ENCODE results near the gene CHRNA4.

Gene CHRNA4

GRCh38 chr20:63396300-63396699 is 35.2 kb upstream of the CHRNA4 start:
- Histone ChIP-seq H3K79me2 (ENCODE audit: control insufficient read depth, insufficient read depth, low read length, unreplicated experiment) (no peaks in the 10 kb centered on the region), H3K4me1 (ENCODE audit: control insufficient read depth, insufficient read depth, low read length, unreplicated experiment) (no peaks in the 10 kb centered on the region), H3K4me3 (ENCODE audit: low read depth, low read length) (no peak overlapping the region), H3K27me3 (ENCODE audit: insufficient read depth, low read length) (peaks cover 4% of the 10 kb centered on the region; the same call in 1 of the 2 replicates), H2AFZ (ENCODE audit: low read length, unreplicated experiment) (no peak overlapping the region), H3K27ac (ENCODE audit: low read depth, low read length) (no peak overlapping the region), H3K36me3 (ENCODE audit: insufficient read depth, low read length) (no peaks in the 10 kb centered on the region)

DNA sequence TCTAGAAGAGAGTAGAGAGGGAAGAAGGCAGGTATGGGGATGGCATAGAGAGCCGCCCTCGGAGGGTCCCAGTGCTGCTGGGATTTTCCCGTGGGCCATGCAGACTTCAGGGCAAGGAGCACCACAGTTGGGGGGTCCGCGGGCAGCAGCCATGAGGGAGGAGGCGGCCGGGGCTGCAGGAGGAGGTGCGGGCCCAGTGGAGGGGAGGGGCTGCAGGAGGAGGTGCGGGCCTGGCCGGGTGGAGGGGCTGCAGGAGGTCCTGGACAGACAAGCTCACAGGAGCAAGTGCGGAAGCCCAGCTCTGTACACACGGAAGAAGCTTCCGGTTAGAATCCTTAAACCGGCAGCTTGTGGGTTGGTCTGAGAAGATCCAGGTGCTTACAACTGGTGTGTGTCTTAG is 34.6 kb upstream of the CHRNA4 start:
- Histone ChIP-seq H3K27me3 (ENCODE audit: insufficient read depth, low read length) (peaks cover 4% of the 10 kb centered on the region; the same call in 1 of the 2 replicates), H3K36me3 (ENCODE audit: insufficient read depth, low read length) (no peaks in the 10 kb centered on the region), H3K79me2 (ENCODE audit: control insufficient read depth, insufficient read depth, low read length, unreplicated experiment) (no peaks in the 10 kb centered on the region), H2AFZ (ENCODE audit: low read length, unreplicated experiment) (no peak overlapping the region), H3K4me1 (ENCODE audit: control insufficient read depth, insufficient read depth, low read length, unreplicated experiment) (no peaks in the 10 kb centered on the region), H3K27ac (ENCODE audit: low read depth, low read length) (no peak overlapping the region), H3K4me3 (ENCODE audit: low read depth, low read length) (no peak overlapping the region)

DNA sequence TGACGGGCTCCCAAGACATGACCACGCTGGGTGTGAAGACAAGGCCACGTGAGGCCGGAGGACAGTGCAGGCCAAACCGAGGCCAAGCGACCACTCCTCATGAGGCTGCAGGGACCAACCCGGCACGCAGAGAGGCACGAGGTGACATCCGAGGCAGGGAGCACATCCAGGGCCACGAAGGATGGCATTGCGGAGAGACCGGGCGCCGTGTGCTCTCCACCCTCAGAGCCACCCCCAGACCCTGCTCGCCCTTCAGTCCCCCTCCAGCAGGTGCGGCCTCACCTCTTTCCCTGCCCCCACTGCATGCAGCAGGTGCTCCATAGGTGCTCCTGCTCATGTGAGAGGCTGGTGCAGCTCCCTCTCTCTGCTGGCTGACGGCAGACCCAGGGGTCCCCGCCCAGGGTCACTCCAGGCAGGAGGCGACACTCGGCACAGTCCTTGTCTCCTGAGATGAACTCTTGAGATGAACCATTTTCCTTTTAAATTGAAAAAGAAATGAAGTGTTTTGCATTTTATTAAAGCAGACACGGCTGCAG is 33.8 kb upstream of the CHRNA4 start:
- Histone ChIP-seq H3K27ac (ENCODE audit: low read depth, low read length) (no peak overlapping the region), H3K4me1 (ENCODE audit: control insufficient read depth, insufficient read depth, low read length, unreplicated experiment) (no peaks in the 10 kb centered on the region), H2AFZ (ENCODE audit: low read length, unreplicated experiment) (no peak overlapping the region), H3K79me2 (ENCODE audit: control insufficient read depth, insufficient read depth, low read length, unreplicated experiment) (no peaks in the 10 kb centered on the region), H3K27me3 (ENCODE audit: insufficient read depth, low read length) (peaks cover 4% of the 10 kb centered on the region; the same call in 1 of the 2 replicates), H3K4me3 (ENCODE audit: low read depth, low read length) (no peak overlapping the region), H3K36me3 (ENCODE audit: insufficient read depth, low read length) (no peaks in the 10 kb centered on the region)

DNA sequence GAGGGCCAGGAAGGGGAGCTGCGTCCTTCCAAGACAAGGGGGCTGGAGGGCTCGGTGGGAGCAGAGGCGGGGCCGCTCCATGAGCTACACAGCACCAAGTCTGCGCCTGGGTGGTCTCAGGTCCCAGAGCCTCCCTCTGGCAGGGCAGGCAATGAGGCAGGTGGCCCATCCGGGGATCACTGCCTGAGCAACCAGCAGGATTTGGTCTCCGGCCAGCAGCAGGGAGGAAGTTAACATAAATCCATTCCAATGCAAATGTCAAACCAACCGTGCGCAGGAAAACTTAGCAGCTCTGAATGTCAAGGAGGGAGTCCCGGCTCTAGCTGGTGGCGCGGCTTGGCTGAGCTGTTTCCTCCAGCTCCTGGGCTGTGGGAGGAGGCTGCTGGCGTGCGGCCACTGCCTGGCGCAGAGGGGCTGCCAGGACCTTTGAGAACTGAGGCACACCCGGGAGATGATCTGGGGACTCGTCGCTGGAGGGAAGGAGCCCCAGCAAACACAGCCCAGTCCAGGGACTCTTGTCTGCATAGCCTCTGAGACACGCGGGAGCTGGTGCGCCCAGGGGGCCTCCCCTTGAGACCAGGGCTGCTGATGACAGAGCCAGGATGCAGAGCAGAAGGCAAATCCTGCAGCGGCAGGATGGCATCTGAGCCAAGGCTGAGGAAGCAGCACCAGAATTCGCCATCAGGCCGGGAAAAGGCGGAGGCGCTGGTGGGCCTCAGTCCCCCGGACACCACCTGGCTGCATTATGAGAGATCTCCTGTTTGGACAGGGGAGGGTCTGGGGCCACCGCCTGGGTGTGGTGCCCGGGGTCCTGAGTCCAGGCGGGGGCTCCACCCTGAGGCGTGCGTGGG is 33.1 kb upstream of the CHRNA4 start:
- Histone ChIP-seq H3K27me3 (ENCODE audit: insufficient read depth, low read length) (peaks cover 7% of the 10 kb centered on the region; the same call in 1 of the 2 replicates), H3K79me2 (ENCODE audit: control insufficient read depth, insufficient read depth, low read length, unreplicated experiment) (no peaks in the 10 kb centered on the region), H3K36me3 (ENCODE audit: insufficient read depth, low read length) (no peaks in the 10 kb centered on the region), H3K4me1 (ENCODE audit: control insufficient read depth, insufficient read depth, low read length, unreplicated experiment) (no peaks in the 10 kb centered on the region), H3K4me3 (ENCODE audit: low read depth, low read length) (no peak overlapping the region), H3K27ac (ENCODE audit: low read depth, low read length) (no peak overlapping the region), H2AFZ (ENCODE audit: low read length, unreplicated experiment) (no peak overlapping the region)

- Histone ChIP-seq H3K36me3 (ENCODE audit: insufficient read depth, low read length) (no peaks in the 10 kb centered on the region), H2AFZ (ENCODE audit: low read length, unreplicated experiment) (no peak overlapping the region), H3K4me1 (ENCODE audit: control insufficient read depth, insufficient read depth, low read length, unreplicated experiment) (no peaks in the 10 kb centered on the region), H3K27me3 (ENCODE audit: insufficient read depth, low read length) (peaks cover 8% of the 10 kb centered on the region; the same call in 1 of the 2 replicates), H3K79me2 (ENCODE audit: control insufficient read depth, insufficient read depth, low read length, unreplicated experiment) (no peaks in the 10 kb centered on the region), H3K4me3 (ENCODE audit: low read depth, low read length) (no peak overlapping the region), H3K27ac (ENCODE audit: low read depth, low read length) (no peak overlapping the region)
Measured at GRCh38 chr20:63393566-63393965, 32.4 kb upstream of the CHRNA4 start.

- no peak overlapping the region for H3K27ac ChIP-seq (ENCODE audit: low read depth, low read length)
- H3K4me3 ChIP-seq (ENCODE audit: low read depth, low read length) = no peak overlapping the region
- no peaks in the 10 kb centered on the region for H3K36me3 ChIP-seq (ENCODE audit: insufficient read depth, low read length)
- no peaks in the 10 kb centered on the region for H3K79me2 ChIP-seq (ENCODE audit: control insufficient read depth, insufficient read depth, low read length, unreplicated experiment)
- H3K4me1 ChIP-seq (ENCODE audit: control insufficient read depth, insufficient read depth, low read length, unreplicated experiment) = no peaks in the 10 kb centered on the region
- peaks cover 8% of the 10 kb centered on the region; the same call in 1 of the 2 replicates for H3K27me3 ChIP-seq (ENCODE audit: insufficient read depth, low read length)
- no peak overlapping the region for H2AFZ ChIP-seq (ENCODE audit: low read length, unreplicated experiment)
Measured at GRCh38 chr20:63392465-63393365, 31.6 kb upstream of the CHRNA4 start.

DNA sequence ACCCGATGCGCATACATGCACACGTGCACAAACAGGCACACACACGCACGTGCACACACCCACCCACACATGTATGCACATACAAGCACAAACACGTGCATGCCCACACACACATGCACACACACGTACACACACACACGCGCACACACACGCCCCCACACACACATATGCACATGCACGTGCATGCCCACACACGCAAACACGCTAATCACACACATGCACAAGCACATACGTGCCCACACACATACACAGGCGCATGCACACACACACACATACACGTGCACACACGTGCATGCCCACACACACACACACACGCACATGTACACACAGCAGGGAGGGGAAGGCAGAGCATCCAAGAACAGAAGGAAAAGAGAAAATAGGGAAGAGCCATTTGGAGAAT is 26.8 kb upstream of the CHRNA4 start:
- H3K27me3 ChIP-seq (ENCODE audit: insufficient read depth, low read length) = peaks cover 11% of the 10 kb centered on the region; the same call in 1 of the 2 replicates
- H2AFZ ChIP-seq (ENCODE audit: low read length, unreplicated experiment) = no peak overlapping the region
- no peaks in the 10 kb centered on the region for H3K4me1 ChIP-seq (ENCODE audit: control insufficient read depth, insufficient read depth, low read length, unreplicated experiment)
- no peaks in the 10 kb centered on the region for H3K36me3 ChIP-seq (ENCODE audit: insufficient read depth, low read length)
- H3K27ac ChIP-seq (ENCODE audit: low read depth, low read length) = no peak overlapping the region
- no peak overlapping the region for H3K4me3 ChIP-seq (ENCODE audit: low read depth, low read length)
- H3K79me2 ChIP-seq (ENCODE audit: control insufficient read depth, insufficient read depth, low read length, unreplicated experiment) = no peaks in the 10 kb centered on the region

GRCh38 chr20:63387393-63387792 is 26.2 kb upstream of the CHRNA4 start:
- Histone ChIP-seq H3K27ac (ENCODE audit: low read depth, low read length) (no peak overlapping the region), H3K79me2 (ENCODE audit: control insufficient read depth, insufficient read depth, low read length, unreplicated experiment) (no peaks in the 10 kb centered on the region), H3K4me1 (ENCODE audit: control insufficient read depth, insufficient read depth, low read length, unreplicated experiment) (no peaks in the 10 kb centered on the region), H3K27me3 (ENCODE audit: insufficient read depth, low read length) (peaks cover 11% of the 10 kb centered on the region; the same call in 1 of the 2 replicates), H3K36me3 (ENCODE audit: insufficient read depth, low read length) (no peaks in the 10 kb centered on the region), H3K4me3 (ENCODE audit: low read depth, low read length) (no peak overlapping the region), H2AFZ (ENCODE audit: low read length, unreplicated experiment) (no peak overlapping the region)

DNA sequence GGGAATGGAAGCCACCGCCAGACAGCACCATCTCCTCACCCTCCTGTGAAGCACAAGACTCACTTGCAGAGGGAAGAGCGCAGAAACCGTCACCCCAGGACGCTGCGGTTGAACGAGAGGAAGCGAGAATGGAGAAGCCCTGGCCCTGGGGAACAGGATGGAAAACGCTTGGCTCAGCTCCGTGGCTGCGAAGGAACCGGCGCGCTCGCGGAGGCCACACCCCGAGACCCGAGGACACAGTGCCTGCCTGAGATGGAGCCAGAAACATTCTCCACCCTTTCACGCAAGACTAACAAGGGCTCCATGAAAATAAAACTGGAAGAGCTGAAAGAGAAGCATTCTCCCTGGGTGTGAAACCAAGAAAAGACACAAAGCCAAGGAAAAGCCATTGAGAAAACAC is 25.3 kb upstream of the CHRNA4 start:
- Histone ChIP-seq H3K4me3 (ENCODE audit: low read depth, low read length) (no peak overlapping the region), H3K4me1 (ENCODE audit: control insufficient read depth, insufficient read depth, low read length, unreplicated experiment) (no peaks in the 10 kb centered on the region), H3K27ac (ENCODE audit: low read depth, low read length) (no peak overlapping the region), H3K79me2 (ENCODE audit: control insufficient read depth, insufficient read depth, low read length, unreplicated experiment) (no peaks in the 10 kb centered on the region), H3K36me3 (ENCODE audit: insufficient read depth, low read length) (no peaks in the 10 kb centered on the region), H2AFZ (ENCODE audit: low read length, unreplicated experiment) (no peak overlapping the region), H3K27me3 (ENCODE audit: insufficient read depth, low read length) (peaks cover 11% of the 10 kb centered on the region; the same call in 1 of the 2 replicates)

DNA sequence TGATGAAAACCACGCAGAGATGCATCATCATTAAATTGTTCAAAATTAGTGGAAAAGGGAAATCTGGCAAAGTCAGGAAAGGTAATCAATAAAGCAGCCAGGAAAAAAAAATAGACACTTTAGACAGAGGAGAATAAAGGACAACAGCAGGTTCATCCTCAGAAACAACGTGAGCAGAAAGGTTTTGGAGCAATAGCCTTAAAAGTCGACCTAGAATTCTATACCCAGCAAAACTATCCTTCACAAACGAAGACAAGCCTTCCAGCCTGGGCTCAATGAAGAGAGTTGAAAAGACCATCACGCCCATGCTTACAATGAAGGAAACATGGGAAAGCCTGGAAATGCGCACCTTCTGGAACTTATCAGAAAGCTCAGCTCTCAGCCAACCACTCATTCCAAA is 24.7 kb upstream of the CHRNA4 start:
- H3K27ac ChIP-seq (ENCODE audit: low read depth, low read length) = no peak overlapping the region
- peaks cover 11% of the 10 kb centered on the region; the same call in 1 of the 2 replicates for H3K27me3 ChIP-seq (ENCODE audit: insufficient read depth, low read length)
- H3K4me1 ChIP-seq (ENCODE audit: control insufficient read depth, insufficient read depth, low read length, unreplicated experiment) = no peaks in the 10 kb centered on the region
- H2AFZ ChIP-seq (ENCODE audit: low read length, unreplicated experiment) = no peak overlapping the region
- no peaks in the 10 kb centered on the region for H3K79me2 ChIP-seq (ENCODE audit: control insufficient read depth, insufficient read depth, low read length, unreplicated experiment)
- H3K4me3 ChIP-seq (ENCODE audit: low read depth, low read length) = no peak overlapping the region
- no peaks in the 10 kb centered on the region for H3K36me3 ChIP-seq (ENCODE audit: insufficient read depth, low read length)
